Fibroblast of peridontal ligament (primary cell): ENCODE measurements around the gene TIFAB.

Source experiments
- DNase-seq: peaks from one replicate; pipeline ENCODE4 v3.0.0-alpha.2; 2010; ENCODE audit errors: extremely low read depth

Gene TIFAB

GRCh38 chr5:135443161-135443960 is 8.8 kb downstream of the TIFAB start:
- DNase-seq, result no peak

- no peak for DNase-seq
These were observed 9.6 kb downstream of the TIFAB start for GRCh38 chr5:135442431-135443160.

- no peak for DNase-seq
These were observed 10.2 kb downstream of the TIFAB start for GRCh38 chr5:135441919-135442318.

DNA sequence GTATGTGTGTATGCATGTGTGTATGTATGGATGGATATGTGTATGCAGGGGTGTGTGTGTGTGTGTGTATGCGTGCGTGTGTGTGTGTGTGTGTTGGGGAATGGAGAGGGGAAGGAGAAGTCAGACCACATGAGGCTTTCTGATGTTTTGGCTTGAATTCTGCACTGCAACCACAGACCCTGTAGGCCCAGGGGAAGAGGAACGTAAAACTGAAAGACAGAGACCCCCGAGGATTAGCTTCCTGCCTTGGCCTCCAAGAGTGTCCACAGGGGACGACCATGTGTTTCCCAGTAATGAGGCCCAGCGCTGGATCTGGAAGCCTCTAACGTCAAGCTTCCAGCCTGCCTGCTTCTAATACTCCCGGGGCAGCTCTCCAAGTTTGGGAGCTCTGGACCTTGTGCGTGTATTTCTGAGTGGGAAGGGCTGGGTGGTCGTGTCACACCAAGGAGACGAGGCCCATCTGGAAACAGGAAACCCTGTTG is 10.8 kb downstream of the TIFAB start:
- peak; percentile 19 for DNase-seq

- DNase-seq, result no peak
These were observed 11.2 kb downstream of the TIFAB start for GRCh38 chr5:135440916-135441315.

DNA sequence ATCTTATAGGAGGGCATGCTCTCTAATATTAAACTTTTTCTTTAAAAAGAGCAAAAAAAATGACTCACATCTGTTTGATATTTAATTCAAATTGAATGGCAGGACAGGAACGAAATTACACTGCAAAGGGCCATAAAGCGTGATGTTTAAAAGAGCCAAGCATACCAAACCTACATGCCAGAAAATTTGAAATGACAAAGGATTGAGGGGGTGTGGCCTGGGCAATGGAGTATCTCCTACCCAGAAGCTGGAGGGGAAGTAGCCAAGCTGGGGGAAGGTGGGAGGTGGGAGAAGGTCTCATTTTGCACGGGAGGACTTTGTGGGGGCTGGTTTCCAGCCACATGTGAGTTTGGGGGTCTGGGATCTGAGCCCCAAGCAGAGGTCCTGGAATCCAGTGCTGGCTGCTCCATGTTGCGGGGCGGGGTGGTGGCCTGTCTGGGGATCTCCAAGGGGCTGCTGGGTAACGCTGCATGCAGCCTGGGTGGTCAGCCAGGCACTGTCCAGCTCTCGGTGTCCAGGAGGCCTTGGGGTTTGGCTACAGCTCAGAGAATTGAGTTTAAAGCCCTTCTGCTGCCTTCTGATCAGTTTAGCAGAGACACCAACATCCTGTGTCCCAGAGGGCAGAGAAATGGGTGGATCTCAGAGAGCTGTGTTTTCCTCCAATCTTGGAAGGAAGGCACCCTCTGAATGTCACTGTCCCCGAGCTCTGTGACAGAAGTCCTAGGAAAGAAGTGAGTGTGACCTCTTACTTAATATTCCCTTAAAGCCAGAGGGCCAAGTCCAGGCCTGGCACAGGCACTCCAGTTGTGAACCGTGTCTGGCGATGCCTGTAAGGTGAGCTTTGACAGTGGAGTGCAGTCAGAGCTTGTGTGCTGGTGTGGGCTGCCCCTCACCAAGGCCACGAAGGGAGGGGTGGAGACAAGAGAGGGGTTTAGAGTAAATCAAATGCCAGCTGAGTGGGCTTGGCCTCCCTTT is 12.6 kb downstream of the TIFAB start:
- DNase-seq, result no peak

- DNase-seq, result no peak
These were observed 13.4 kb downstream of the TIFAB start for GRCh38 chr5:135438636-135439221.

GRCh38 chr5:135437796-135438560 is 14.2 kb downstream of the TIFAB start:
- peak; percentile 74 for DNase-seq

DNA sequence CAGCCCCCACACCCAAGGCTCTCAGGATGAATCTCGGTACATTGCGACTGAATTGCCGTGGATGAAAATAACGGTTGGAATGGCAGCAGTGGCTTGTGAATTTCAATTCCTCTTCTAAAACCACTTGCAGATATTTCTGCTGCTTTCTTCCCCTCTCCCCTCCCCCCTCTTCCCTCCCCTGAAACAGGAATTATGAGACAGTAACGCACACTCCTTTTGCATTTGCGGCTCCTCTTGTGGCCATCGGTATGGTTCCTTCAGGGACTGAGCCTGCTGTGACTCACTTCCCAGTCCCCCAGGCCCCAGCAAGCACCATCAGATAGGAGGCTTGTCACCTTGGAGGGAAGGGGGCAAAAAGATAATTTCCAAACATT is 14.7 kb downstream of the TIFAB start:
- no peak for DNase-seq

DNA sequence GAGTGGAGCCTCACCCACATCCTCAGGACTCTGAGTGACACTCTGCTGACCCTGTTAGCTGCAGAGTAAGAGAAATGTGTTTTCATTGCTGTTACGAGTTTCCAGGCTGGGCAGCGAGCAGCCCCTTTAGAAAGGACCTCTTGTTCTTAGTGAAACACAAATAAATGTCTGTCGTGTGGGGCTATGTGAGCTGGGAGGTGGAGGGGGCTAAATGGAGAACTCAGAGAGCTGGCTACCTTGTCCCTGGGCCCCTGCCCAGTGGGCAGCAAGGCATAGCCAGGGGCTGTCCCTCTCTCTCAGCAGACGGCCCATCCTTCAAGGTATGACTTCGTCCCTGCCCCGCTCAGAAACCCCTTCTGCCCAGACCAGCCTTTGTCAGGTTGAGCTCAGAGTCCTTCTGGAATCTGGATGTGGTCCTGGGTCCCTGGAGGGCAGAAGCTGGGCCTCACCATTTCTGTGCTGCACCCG is 15.2 kb downstream of the TIFAB start:
- DNase-seq, result no peak

- DNase-seq, result no peak
These were observed 16.5 kb downstream of the TIFAB start for GRCh38 chr5:135435467-135436330.

DNA sequence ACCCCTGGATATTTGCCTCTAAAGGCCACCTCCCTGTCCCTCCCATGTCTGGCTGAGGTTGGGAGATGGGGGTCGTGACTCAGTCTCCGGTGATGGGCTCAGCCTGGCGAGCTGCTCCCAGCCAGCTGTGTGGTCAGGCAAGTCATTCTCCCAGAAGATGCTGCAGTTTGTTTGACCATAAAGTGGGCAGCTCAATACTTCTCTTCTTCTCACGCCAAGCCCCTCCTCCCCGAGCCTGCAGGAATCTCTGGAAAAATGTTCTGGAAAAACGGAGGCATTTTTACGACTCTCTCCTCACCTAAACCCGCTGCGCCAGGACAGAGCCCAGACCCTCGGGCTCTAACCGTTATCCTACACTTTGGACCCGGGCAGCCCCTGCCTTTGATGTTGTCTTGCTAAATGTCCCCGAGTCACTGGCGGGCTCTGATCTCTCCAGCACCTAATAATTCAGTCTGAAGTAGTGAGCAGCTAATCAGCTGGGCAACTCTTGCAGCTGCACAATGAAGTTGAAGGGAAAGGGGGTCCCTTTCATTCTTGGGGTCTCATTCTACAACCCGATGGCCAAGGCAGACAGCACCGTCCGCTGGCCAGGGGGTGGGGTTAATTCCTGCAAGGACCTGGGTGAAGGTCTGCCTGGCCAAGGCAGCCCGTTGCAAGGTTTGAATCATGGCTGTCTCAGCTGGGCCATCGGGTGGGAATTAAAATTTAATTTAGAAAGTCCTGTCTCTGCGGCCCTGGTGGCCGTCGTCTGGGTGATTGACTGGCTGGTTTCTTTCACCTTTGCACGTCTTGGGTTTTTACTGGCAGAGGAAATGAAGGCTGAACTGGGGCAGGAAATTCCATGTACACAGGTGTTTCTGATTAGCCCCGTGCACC is 17.3 kb downstream of the TIFAB start:
- DNase-seq, result no peak

DNA sequence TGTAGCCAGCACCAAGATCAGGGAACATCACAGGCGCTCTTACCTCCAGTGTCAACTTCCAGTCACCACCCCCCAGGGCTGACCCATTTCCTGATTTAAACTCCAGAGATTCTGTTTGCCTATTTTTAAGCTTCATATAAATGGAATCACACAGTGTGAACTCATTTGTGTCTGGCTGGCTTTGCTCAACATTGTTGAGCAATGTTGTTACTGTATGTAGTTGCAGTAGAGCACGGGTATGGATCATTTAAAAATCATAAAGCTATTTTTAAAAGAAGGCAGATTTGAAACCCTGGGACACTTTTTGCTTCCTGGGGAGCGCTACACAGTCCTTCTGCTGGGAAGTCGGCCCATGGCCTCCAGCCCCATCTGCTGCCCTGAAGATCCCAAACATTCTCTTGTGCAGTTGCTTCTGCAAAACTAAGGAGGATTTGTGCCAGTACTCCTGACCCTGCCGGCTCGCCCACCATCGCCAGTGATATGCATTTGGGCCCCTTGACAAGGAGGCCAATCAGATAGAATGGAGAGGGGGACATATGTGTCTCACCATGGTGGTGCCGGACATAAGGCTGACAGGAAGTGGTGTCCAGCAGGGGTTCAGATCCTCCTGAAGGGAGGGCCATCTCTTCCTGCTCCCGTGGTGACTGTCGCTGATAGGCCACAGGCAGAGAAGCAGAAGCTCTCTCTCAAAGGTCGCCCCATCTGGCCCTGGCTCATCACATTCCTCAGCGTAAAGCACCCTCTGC is 18.3 kb downstream of the TIFAB start:
- DNase-seq, result peak; percentile 31

DNA sequence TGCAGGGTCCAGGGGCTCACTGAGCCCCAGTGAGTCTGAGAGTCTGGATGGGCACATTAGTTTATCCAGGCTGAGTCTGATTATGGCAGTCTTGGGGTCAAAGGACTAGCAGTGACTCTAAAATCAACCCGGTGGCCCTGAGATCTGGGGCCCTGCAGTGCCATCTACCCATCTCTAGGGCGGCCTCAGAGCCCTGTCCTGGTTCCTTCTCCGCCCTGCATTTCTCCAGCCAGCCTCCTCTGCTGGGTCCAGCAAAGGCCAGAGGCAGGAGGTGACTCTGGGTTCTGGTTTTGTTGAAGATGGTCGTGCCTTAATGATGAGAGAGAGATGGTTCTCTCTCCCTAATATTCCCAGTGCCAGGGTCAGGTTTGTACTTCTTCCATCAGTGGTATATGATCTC is 20.0 kb downstream of the TIFAB start:
- no peak for DNase-seq

GRCh38 chr5:135430135-135430437 is 22.1 kb downstream of the TIFAB start:
- DNase-seq, result no peak

DNA sequence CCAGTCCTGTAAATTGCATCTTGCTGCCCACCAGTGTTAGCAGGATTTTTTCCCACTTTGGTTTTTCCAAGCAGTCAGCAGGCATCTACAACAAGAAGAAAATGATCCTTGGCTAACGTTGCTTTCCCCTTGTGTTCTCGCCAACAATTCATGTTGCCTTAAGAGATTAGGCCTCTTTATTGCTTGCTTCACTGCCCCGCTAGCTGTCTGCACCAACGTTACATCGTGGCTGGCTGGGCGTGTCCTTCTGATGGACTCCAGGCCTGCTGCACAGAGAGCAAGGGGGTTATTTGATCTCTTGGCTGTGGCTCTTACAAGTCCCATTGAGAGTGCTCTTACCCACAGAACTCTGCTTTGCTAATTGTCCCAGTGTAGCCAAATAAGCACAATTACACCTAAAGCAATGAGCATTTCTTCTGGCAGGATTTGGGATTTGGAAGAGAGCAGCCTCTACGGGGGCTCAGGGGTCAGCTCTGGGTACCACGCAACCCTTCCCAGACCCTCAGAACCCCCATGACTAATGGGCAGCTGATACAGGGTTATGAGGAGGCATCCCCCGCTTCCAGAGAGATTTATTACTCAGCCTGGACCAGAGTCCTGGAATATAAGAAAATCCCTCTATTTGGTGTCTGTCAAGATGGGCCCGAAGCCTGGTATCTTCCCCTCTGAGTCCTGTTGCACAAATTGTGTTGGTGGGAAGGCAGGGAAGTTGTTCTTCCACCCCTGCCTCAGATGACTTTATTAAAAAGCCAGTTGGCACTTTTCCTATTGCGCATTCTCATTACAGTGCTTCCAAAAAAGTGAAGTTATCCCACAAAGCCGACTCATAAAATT is 22.6 kb downstream of the TIFAB start:
- peak; percentile 27 for DNase-seq

DNA sequence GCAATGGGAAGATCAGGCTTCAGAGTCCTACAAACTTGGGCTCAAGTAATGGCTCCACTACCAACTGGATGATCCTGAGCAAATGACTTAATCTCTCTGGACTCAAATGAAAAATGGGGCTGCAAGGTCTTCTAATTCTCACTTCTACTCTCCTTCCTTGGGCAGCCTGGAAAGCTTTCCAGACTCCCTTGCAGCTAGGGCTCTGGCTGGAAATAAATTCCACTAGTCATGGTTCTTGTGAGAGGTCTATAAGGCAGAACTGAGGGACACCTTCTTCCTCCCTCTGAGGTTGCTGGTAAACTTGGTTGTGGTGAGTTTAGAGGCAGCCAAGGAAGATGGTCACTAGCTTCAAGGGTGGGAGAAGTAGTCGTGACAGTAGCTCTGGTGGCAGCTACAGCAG is 23.6 kb downstream of the TIFAB start:
- no peak for DNase-seq
